Measurements from ENCODE around the gene DOK7.

DNA sequence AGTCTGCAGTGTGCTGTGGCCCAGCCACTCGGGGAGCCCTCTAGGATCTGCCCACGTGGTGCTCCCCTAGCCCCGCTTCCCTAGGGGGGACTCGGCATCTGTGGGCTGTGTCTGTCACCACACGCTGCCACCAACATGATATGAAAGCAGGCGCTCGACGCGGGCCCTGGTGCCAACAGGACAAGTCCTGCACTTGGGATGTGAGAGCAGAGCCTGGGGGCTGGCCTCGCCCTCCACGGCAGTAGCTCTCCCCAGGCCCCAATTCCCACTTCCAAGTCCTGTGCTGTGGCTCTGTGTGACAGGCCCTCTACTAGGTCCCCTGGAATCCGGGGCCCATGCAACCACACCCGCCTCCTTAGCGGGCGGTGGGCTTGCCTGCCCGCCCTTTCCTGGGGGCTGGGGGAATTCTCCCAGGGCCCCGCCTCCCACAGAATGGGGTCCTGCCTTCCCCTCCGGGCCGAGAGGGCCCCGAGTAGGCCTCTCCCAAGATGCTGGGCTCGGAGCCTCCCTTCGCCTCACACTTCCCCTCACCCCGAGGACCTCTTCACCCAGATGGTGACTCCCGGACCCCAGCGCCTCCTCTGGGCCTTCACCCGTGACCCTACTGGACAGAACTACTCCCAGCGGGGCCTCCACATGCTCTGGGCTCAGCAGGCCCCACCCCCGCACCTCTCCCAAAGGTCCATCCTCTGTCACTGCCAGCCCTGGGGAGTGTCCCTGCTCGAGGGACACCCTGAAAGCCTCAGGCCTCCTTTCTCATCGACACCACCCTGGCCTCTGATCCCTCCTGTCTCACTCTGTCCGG lies 57.9 kb downstream of the DOK7 start:
- TF ChIP-seq SIN3A (IDR thresholded peaks at IDR 0.05; ENCODE audit: borderline replicate concordance, insufficient read depth, low read length) (no peak), TAF1 (IDR thresholded peaks at IDR 0.05; ENCODE audit: borderline replicate concordance, insufficient read depth, low read length) (no peak), POLR2AphosphoS5 (IDR thresholded peaks at IDR 0.05; ENCODE audit: low read depth, low read length) (no peak)
- TF ChIP-seq, protein P1, sequence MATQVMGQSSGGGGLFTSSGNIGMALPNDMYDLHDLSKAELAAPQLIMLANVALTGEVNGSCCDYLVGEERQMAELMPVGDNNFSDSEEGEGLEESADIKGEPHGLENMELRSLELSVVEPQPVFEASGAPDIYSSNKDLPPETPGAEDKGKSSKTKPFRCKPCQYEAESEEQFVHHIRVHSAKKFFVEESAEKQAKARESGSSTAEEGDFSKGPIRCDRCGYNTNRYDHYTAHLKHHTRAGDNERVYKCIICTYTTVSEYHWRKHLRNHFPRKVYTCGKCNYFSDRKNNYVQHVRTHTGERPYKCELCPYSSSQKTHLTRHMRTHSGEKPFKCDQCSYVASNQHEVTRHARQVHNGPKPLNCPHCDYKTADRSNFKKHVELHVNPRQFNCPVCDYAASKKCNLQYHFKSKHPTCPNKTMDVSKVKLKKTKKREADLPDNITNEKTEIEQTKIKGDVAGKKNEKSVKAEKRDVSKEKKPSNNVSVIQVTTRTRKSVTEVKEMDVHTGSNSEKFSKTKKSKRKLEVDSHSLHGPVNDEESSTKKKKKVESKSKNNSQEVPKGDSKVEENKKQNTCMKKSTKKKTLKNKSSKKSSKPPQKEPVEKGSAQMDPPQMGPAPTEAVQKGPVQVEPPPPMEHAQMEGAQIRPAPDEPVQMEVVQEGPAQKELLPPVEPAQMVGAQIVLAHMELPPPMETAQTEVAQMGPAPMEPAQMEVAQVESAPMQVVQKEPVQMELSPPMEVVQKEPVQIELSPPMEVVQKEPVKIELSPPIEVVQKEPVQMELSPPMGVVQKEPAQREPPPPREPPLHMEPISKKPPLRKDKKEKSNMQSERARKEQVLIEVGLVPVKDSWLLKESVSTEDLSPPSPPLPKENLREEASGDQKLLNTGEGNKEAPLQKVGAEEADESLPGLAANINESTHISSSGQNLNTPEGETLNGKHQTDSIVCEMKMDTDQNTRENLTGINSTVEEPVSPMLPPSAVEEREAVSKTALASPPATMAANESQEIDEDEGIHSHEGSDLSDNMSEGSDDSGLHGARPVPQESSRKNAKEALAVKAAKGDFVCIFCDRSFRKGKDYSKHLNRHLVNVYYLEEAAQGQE (IDR thresholded peaks at IDR 0.05; ENCODE audit: insufficient read depth in 1 of 2, low read depth in 2 of 2, low read length in 2 of 2): no peak
